CD4-positive, alpha-beta T cell (primary cell): ENCODE measurements around the gene RBMS1. TPM values are rescaled to one million over a fixed set of nuclear protein-coding genes. Genes with fewer than 3 reads are reported as not detected.
"Not testable (repeated sequence)": the region's sequence is repeated elsewhere in the genome, so short reads cannot be mapped to it uniquely, and the experiment has no call there.

ENCODE experiments used
- ATAC-seq: fragments of 200-7000 bp; cut with Tn5 transposase; one replicate; pipeline ENCODE4 v1.10.0; 2022; ENCODE audit warnings: mild to moderate bottlenecking; ENCODE audit not compliant: poor library complexity
- CTCF ChIA-PET: fragments of 350-600 bp; sonication (Branson Sonifier 250); formaldehyde crosslinking; loops from one replicate; lab custom pipeline; 2021; ENCODE audit warnings: antibody characterized with exemption, inconsistent platforms; lab: Charles Lee
- POLR2A ChIA-PET: fragments of 350-600 bp; sonication (Branson Sonifier 250); formaldehyde crosslinking; loops from one replicate; lab custom pipeline; 2021; ENCODE audit warnings: antibody characterized with exemption, inconsistent platforms; lab: Charles Lee
- DNase-seq, 14 experiments: peaks; one replicate each; pipeline ENCODE4 v3.0.0-alpha.2; 2013 to 2020; ENCODE audit warnings: mixed read lengths in 2 of 14
- H3K27ac ChIP-seq, 2 donors: one replicate each; pipeline versions ENCODE4 v1.5.1 to v1.7.0; 2013; ENCODE audit warnings: low read length in 2 of 2, low read depth in 1 of 2, mild to moderate bottlenecking in 1 of 2
- H3K27me3 ChIP-seq, 2 experiments: 1 replicate in 1 of 2; 2 replicates in 1 of 2; pipeline versions ENCODE4 v1.6.1 to v1.7.0; 2013; ENCODE audit warnings: low read length in 2 of 2, control low read depth in 1 of 2, mild to moderate bottlenecking in 1 of 2, moderate library complexity in 1 of 2; ENCODE audit not compliant: insufficient read depth in 2 of 2, control insufficient read depth in 1 of 2
- H3K36me3 ChIP-seq: one replicate; pipeline ENCODE4 v1.6.1; 2013; ENCODE audit warnings: low read length, control low read depth; ENCODE audit not compliant: insufficient read depth
- H3K4me1 ChIP-seq: one replicate; pipeline ENCODE4 v1.6.1; 2013; ENCODE audit warnings: low read length, control low read depth; ENCODE audit not compliant: insufficient read depth
- H3K4me3 ChIP-seq: one replicate; pipeline ENCODE4 v1.5.1; 2013; ENCODE audit warnings: mild to moderate bottlenecking, low read length, moderate library complexity
- H3K9me3 ChIP-seq, 2 experiments: 1 replicate in 1 of 2; 2 replicates in 1 of 2; pipeline versions ENCODE4 v1.6.1 to v1.7.0; 2013; ENCODE audit warnings: low read length in 2 of 2, mild to moderate bottlenecking in 2 of 2, control low read depth in 1 of 2, moderate library complexity in 1 of 2; ENCODE audit not compliant: control insufficient read depth in 1 of 2, insufficient read depth in 1 of 2
- H3K27ac Mint-ChIP-seq: one replicate; pipeline ENCODE4 v1.8.0; 2020; ENCODE audit warnings: mixed read lengths
- H3K27me3 Mint-ChIP-seq: one replicate; pipeline ENCODE4 v1.8.0; 2021; ENCODE audit warnings: mixed read lengths
- H3K36me3 Mint-ChIP-seq: one replicate; pipeline ENCODE4 v1.8.0; 2021; ENCODE audit warnings: low read depth, mixed read lengths
- H3K4me1 Mint-ChIP-seq: one replicate; pipeline ENCODE4 v1.8.0; 2021; ENCODE audit warnings: low read depth, mixed read lengths
- H3K4me3 Mint-ChIP-seq: one replicate; pipeline ENCODE4 v1.8.0; 2020; ENCODE audit warnings: mild to moderate bottlenecking, mixed read lengths
- H3K9me3 Mint-ChIP-seq: one replicate; pipeline ENCODE4 v1.8.0; 2020; ENCODE audit warnings: mixed read lengths
- intact Hi-C, 2 experiments: fragments of 100-400 bp; cut with DNase I in 1 of 2; cut with micrococcal nuclease in 1 of 2; formaldehyde crosslinking; loops; one replicate each; pipeline versions ENCODE4 v1.15.1 to v1.9.0; 2023 to 2025; cut with DNase I, micrococcal nuclease
- total RNA-seq, 174 experiments: library from RNA in 2 of 174; stranded (reverse) in 2 of 174; gene quantifications; one replicate each; pipeline ENCODE4 v1.2.3 and lab custom pipeline; 2021 to 2026
- TF ChIP-seq, protein P1 (sequence below): fragments of 200-600 bp; IDR thresholded peaks from one replicate; pipeline ENCODE4 v1.8.0; 2022; ENCODE audit warnings: antibody characterized with exemption, mild to moderate bottlenecking

The RBMS1 gene
- total RNA-seq, 2 experiments from 2014 or later = 88.6 to 90.3 TPM

DNA sequence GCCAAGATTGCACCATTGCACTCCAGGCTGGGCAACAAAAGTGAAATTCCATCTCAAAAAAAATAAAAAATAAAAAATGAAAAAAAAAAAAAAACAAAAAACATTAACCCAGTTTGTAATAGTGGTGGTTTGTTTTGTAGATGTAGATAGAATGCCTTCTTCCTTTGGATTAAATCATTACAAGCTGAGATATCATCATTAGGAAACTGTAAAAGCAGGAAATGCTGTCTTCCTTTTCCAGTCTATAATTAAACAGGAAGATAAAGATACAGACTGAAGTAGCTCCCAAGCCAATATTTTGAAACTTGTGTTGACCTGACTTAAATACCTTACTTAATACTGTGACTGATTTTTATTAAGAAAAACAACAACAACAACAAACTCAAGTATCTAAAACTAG is 43.1 kb downstream of the RBMS1 start:
- H3K4me3 ChIP-seq = no peak overlapping the region
- Mint-ChIP-seq H3K27me3 (no peaks in the 10 kb centered on the region), H3K27ac (no peak overlapping the region), H3K9me3 (no peaks in the 10 kb centered on the region), H3K36me3 (peaks cover 25% of the 10 kb centered on the region), H3K4me1 (peaks cover 36% of the 10 kb centered on the region), H3K4me3 (no peak overlapping the region)
- POLR2A ChIA-PET = interaction anchor here (0.7 kb wide), 1 partner anchor 35 kb away, joined by 3 read pairs; no protein-coding TSS in a partner anchor
- H3K9me3 ChIP-seq = no peaks in the 10 kb centered on the region
- CTCF ChIA-PET = no interaction called here
- TF ChIP-seq, protein P1, sequence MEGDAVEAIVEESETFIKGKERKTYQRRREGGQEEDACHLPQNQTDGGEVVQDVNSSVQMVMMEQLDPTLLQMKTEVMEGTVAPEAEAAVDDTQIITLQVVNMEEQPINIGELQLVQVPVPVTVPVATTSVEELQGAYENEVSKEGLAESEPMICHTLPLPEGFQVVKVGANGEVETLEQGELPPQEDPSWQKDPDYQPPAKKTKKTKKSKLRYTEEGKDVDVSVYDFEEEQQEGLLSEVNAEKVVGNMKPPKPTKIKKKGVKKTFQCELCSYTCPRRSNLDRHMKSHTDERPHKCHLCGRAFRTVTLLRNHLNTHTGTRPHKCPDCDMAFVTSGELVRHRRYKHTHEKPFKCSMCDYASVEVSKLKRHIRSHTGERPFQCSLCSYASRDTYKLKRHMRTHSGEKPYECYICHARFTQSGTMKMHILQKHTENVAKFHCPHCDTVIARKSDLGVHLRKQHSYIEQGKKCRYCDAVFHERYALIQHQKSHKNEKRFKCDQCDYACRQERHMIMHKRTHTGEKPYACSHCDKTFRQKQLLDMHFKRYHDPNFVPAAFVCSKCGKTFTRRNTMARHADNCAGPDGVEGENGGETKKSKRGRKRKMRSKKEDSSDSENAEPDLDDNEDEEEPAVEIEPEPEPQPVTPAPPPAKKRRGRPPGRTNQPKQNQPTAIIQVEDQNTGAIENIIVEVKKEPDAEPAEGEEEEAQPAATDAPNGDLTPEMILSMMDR = no peak
- no peak for DNase-seq
- H3K27ac ChIP-seq = no peak overlapping the region
- intact Hi-C loops = no loop called here
- no peaks in the 10 kb centered on the region for H3K27me3 ChIP-seq
- ATAC-seq = no peak
- peaks cover 5% of the 10 kb centered on the region for H3K36me3 ChIP-seq
- peaks cover 12% of the 10 kb centered on the region for H3K4me1 ChIP-seq

DNA sequence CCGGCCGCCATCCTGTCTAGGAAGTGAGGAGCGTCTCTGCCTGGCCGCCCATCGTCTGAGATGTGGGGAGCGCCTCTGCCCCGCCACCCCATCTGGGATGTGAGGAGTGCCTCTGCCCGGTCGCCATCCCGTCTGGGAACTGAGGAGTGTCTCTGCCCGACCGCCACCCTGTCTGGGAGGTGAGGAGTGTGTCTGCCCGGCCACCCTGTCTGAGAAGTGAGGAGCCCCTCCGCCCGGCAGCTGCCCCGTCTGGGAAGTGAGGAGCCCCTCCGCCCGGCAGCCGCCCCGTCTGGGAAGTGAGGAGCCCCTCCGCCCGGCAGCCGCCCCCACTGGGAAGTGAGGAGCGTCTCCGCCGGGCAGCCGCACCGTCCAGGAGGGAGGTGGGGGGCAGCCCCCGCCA is 44.8 kb downstream of the RBMS1 start:
- DNase-seq, H3K4me3 Mint-ChIP-seq, POLR2A ChIA-PET, H3K9me3 Mint-ChIP-seq, ATAC-seq, H3K4me3 ChIP-seq, H3K9me3 ChIP-seq, H3K27me3 ChIP-seq, H3K27ac Mint-ChIP-seq, H3K27me3 Mint-ChIP-seq, CTCF ChIA-PET, H3K4me1 ChIP-seq, H3K27ac ChIP-seq, intact Hi-C loops, H3K36me3 ChIP-seq: not testable (repeated sequence)
- H3K4me1 Mint-ChIP-seq = peaks cover 45% of the 10 kb centered on the region
- H3K36me3 Mint-ChIP-seq = peaks cover 31% of the 10 kb centered on the region

DNA sequence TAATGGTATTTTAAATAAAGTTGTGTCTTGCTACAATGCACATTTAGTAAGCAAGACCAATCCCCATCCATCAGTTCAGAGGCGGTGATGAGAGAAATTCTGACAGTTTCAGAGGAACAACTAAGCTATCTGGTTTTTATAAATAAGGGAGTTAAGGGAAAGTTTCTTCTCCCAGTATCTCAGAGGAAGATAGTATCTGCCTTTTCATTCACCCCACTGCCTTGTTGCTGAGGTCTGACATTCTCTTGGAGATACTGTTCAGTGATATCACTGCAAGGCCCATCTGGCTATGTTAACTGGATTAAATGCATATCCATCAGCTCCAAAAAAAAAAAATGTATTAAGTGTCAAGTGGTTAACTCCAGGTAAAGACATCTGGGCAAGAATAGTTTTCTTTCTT is 47.9 kb downstream of the RBMS1 start:
- H3K9me3 Mint-ChIP-seq = peaks cover 9% of the 10 kb centered on the region
- intact Hi-C loops = no loop called here
- CTCF ChIA-PET = interaction anchor here (1.0 kb wide), 1 partner anchor 11 kb away, joined by 3 read pairs; no protein-coding TSS in a partner anchor
- DNase-seq = no peak
- peaks cover 57% of the 10 kb centered on the region for H3K36me3 Mint-ChIP-seq
- peaks cover 5% of the 10 kb centered on the region for H3K36me3 ChIP-seq
- POLR2A ChIA-PET = interaction anchor here (1.2 to 1.3 kb wide), 2 partner anchors 11 to 17 kb away, joined by 4 read pairs; no protein-coding TSS in a partner anchor
- TF ChIP-seq, protein P1 = no peak
- peaks cover 53% of the 10 kb centered on the region for H3K4me1 Mint-ChIP-seq
- no peak overlapping the region for H3K27ac ChIP-seq
- no peak overlapping the region for H3K4me3 Mint-ChIP-seq
- H3K4me3 ChIP-seq = no peak overlapping the region
- H3K9me3 ChIP-seq = peaks cover 0 to 9% of the 10 kb centered on the region in 2 experiments
- no peak overlapping the region for H3K27ac Mint-ChIP-seq
- peaks cover 4% of the 10 kb centered on the region for H3K4me1 ChIP-seq
- H3K27me3 ChIP-seq = no peaks in the 10 kb centered on the region
- no peak for ATAC-seq
- H3K27me3 Mint-ChIP-seq = no peaks in the 10 kb centered on the region

DNA sequence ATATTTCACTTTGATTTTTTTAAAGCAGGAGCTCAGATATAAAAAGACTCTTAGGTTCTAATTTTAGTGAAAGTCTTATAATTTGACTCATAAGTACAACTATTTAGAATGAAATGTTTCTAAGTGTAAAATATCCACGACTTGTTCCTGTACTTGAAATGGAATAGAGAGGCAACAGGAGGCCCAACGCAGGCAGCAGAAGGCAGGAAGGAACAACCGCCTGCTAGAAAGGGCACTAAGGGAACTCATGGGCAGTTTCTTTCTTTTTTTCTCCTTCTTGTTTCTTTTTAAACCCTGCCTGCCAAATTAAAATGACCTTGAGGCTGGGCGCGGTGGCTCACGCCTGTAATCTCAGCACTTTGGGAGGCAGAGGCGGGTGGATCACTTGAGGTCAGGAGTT is 51.0 kb downstream of the RBMS1 start:
- Mint-ChIP-seq H3K4me3 (no peak overlapping the region), H3K4me1 (peaks cover 55% of the 10 kb centered on the region), H3K27ac (peak overlapping the region; percentile 42), H3K9me3 (peaks cover 12% of the 10 kb centered on the region), H3K27me3 (no peaks in the 10 kb centered on the region), H3K36me3 (peaks cover 69% of the 10 kb centered on the region)
- TF ChIP-seq, protein P1 = no peak
- Histone ChIP-seq H3K9me3 (peaks cover 0 to 9% of the 10 kb centered on the region in 2 experiments), H3K27ac (no peak overlapping the region), H3K27me3 (no peaks in the 10 kb centered on the region), H3K36me3 (peaks cover 5% of the 10 kb centered on the region), H3K4me3 (no peak overlapping the region), H3K4me1 (peaks cover 4% of the 10 kb centered on the region)
- DNase-seq (no peak), ATAC-seq (no peak)
- intact Hi-C loops = loop anchor here in 1 of 2 experiments (2.0 kb wide), 1 partner anchor 18 kb away; no protein-coding TSS in a partner anchor
- POLR2A ChIA-PET = no interaction called here
- CTCF ChIA-PET = no interaction called here
